ENCODE data around the gene VSIR. TPM values are rescaled to one million over a fixed set of nuclear protein-coding genes. Genes with fewer than 3 reads are reported as not detected.

The VSIR gene
- total RNA-seq, 2 experiments from 2014 or later = 86.2 to 91.4 TPM

DNA sequence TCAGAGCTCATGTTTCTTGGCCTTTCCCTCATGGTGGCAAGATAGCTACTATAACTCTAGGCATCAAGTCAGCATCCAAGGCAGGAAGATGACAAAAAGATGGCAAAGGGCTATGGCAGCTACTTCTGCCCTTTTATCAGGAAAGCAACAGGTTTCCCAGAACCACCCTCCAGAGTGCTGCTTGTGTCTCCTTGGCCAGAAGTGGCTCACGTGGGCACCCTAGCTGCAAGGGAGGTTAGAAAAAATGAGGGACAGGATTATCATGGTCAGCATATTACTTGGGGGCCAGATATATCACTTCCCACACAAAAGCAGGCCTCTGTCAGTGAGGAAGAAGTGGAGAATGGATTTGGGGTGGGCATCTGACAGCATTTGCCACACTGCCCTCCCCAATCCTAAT is 29.5 kb downstream of the VSIR start:
- H3K9me3 ChIP-seq (ENCODE audit: control insufficient read depth in 1 of 2, insufficient read depth in 1 of 2, low read length in 2 of 2) = no peaks in the 10 kb centered on the region
- no peak overlapping the region for H3K4me3 ChIP-seq (ENCODE audit: low read length)
- H3K4me3 Mint-ChIP-seq = no peak overlapping the region
- intact Hi-C loops (cut with DNase I, micrococcal nuclease) = no loop called here
- ChIA-PET CTCF (interaction anchor here (2.0 kb wide), 1 partner anchor 47 kb away, joined by 5 read pairs; no protein-coding TSS in a partner anchor), POLR2A (interaction anchor here (1.0 to 19.3 kb wide), 6 partner anchors 8 to 49 kb away, joined by 3 to 416 read pairs (median 28); partner anchors contain the start of gene VSIR)
- no peaks in the 10 kb centered on the region for H3K36me3 ChIP-seq (ENCODE audit: insufficient read depth, low read length)
- no peaks in the 10 kb centered on the region for H3K9me3 Mint-ChIP-seq
- H3K4me1 Mint-ChIP-seq (ENCODE audit: low read depth) = peaks cover 100% of the 10 kb centered on the region
- TF ChIP-seq, protein P1, sequence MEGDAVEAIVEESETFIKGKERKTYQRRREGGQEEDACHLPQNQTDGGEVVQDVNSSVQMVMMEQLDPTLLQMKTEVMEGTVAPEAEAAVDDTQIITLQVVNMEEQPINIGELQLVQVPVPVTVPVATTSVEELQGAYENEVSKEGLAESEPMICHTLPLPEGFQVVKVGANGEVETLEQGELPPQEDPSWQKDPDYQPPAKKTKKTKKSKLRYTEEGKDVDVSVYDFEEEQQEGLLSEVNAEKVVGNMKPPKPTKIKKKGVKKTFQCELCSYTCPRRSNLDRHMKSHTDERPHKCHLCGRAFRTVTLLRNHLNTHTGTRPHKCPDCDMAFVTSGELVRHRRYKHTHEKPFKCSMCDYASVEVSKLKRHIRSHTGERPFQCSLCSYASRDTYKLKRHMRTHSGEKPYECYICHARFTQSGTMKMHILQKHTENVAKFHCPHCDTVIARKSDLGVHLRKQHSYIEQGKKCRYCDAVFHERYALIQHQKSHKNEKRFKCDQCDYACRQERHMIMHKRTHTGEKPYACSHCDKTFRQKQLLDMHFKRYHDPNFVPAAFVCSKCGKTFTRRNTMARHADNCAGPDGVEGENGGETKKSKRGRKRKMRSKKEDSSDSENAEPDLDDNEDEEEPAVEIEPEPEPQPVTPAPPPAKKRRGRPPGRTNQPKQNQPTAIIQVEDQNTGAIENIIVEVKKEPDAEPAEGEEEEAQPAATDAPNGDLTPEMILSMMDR (IDR thresholded peaks at IDR 0.05) = no peak
- DNase-seq (no peak), ATAC-seq (ENCODE audit: poor library complexity) (no peak)
- H3K27ac Mint-ChIP-seq = peak overlapping the region; percentile 96
- peaks cover 100% of the 10 kb centered on the region for H3K4me1 ChIP-seq (ENCODE audit: insufficient read depth, low read length)
- peak overlapping the region; percentile 60 to 74 for H3K27ac ChIP-seq (ENCODE audit: low read depth in 1 of 2, low read length in 2 of 2)
- H3K27me3 ChIP-seq (ENCODE audit: control insufficient read depth in 1 of 2, insufficient read depth in 2 of 2, low read length in 2 of 2) = no peaks in the 10 kb centered on the region
- peaks cover 5% of the 10 kb centered on the region for H3K36me3 Mint-ChIP-seq (ENCODE audit: low read depth)
- no peaks in the 10 kb centered on the region for H3K27me3 Mint-ChIP-seq

DNA sequence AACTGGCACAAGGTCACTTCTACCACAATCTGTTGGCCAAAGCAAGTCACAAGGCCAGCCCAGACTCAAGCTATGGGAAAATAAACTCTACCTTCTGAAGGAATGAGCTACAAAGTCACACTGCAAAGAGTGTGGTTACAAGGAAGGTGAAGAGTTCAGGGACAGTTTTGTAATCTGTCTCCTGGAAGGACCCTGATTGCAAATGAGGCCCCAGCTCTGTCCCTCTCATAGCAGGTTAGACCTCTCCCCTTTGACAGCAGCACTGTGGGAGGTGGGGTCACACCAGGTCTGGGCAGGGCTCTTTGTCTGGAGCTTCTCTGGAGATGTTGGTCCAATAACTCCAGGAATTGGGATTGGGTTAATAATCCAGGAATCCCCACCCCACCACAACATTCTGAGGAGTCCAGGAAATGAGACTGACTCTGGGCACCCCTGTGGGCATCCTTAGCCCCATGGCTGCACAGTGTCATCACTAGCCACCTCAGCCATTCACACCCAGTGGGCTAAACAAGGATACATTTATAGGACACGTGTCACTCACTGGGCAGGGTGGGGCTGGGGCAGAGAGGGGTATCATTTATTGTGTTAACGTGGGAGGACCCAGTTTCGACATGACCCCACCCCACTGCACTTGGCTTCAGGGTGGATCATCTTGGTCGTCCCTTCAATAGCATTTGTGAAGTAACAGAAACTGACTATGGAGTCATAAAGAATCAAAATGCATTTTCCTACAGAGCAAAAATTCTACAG is 30.1 kb downstream of the VSIR start:
- TF ChIP-seq, protein P1 (IDR thresholded peaks at IDR 0.05) = no peak
- Histone ChIP-seq H3K27ac (ENCODE audit: low read depth in 1 of 2, low read length in 2 of 2) (peak overlapping the region; percentile 60 to 74), H3K4me1 (ENCODE audit: insufficient read depth, low read length) (peaks cover 100% of the 10 kb centered on the region), H3K36me3 (ENCODE audit: insufficient read depth, low read length) (no peaks in the 10 kb centered on the region), H3K27me3 (ENCODE audit: control insufficient read depth in 1 of 2, insufficient read depth in 2 of 2, low read length in 2 of 2) (no peaks in the 10 kb centered on the region), H3K9me3 (ENCODE audit: control insufficient read depth in 1 of 2, insufficient read depth in 1 of 2, low read length in 2 of 2) (no peaks in the 10 kb centered on the region), H3K4me3 (ENCODE audit: low read length) (peak overlapping the region; percentile 8)
- Mint-ChIP-seq H3K36me3 (ENCODE audit: low read depth) (no peaks in the 10 kb centered on the region), H3K9me3 (no peaks in the 10 kb centered on the region), H3K4me3 (peak overlapping the region; percentile 61), H3K27me3 (no peaks in the 10 kb centered on the region), H3K4me1 (ENCODE audit: low read depth) (peaks cover 100% of the 10 kb centered on the region), H3K27ac (peak overlapping the region; percentile 96)
- ChIA-PET CTCF (interaction anchor here (1.4 to 2.1 kb wide), 4 partner anchors 10 to 47 kb away, joined by 3 to 6 read pairs (median 5); partner anchors contain the start of gene VSIR), POLR2A (interaction anchor here (1.0 to 19.3 kb wide), 8 partner anchors 8 to 49 kb away, joined by 3 to 416 read pairs (median 8); partner anchors contain the start of gene VSIR)
- intact Hi-C loops (cut with DNase I, micrococcal nuclease) = no loop called here
- DNase-seq (no peak), ATAC-seq (ENCODE audit: poor library complexity) (no peak)

DNA sequence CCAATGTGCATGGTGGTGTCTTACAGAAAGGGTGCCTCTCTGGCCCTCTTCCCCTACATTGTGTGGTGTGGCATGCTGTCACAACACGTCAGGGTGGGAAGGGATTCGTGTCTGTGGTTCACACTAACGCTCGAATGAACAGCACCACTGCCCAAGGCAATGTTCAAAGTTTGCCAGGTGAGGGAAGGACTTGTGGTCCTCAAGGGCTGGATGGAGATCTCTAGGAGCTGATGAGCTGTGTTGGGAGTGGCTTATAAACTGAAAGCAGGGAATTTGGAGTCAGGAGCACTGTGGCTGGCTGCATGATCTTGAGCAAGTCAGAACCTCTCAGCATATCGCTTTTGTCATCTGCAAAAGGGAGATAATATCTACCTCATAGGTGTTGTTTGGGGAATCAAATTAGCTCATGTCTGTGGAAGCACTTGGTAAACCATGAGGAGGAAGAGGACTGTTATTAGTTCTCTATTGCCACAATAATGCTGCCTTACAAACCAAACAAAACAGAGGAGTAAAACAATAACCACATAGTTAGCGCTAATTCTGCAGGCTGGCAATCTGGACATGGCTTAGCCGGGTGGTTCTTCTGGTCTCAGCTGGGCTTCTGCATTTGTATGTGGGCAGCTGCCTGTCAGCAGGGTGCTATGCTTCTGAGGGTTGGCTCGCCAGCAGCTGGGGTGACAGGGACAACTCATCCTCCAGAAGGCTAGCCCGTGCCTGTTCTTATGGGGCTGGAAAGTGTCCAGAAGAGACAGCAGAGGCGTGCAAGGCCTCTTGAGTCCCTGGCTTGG is 30.8 kb downstream of the VSIR start:
- peak; percentile 61 for ATAC-seq (ENCODE audit: poor library complexity)
- Mint-ChIP-seq H3K4me1 (ENCODE audit: low read depth) (peaks cover 100% of the 10 kb centered on the region), H3K4me3 (peak overlapping the region; percentile 61), H3K36me3 (ENCODE audit: low read depth) (no peaks in the 10 kb centered on the region), H3K27ac (peak overlapping the region; percentile 96), H3K27me3 (no peaks in the 10 kb centered on the region), H3K9me3 (no peaks in the 10 kb centered on the region)
- no peaks in the 10 kb centered on the region for H3K27me3 ChIP-seq (ENCODE audit: control insufficient read depth in 1 of 2, insufficient read depth in 2 of 2, low read length in 2 of 2)
- peak in 4 of 14 experiments; percentile 52 to 61 (median 56) for DNase-seq
- CTCF ChIA-PET = interaction anchor here (1.4 to 2.1 kb wide), 4 partner anchors 9 to 46 kb away, joined by 3 to 6 read pairs (median 5); partner anchors contain the start of gene VSIR
- no peaks in the 10 kb centered on the region for H3K36me3 ChIP-seq (ENCODE audit: insufficient read depth, low read length)
- intact Hi-C loops (cut with DNase I, micrococcal nuclease) = no loop called here
- no peaks in the 10 kb centered on the region for H3K9me3 ChIP-seq (ENCODE audit: control insufficient read depth in 1 of 2, insufficient read depth in 1 of 2, low read length in 2 of 2)
- POLR2A ChIA-PET = interaction anchor here (1.0 to 19.3 kb wide), 8 partner anchors 7 to 48 kb away, joined by 3 to 416 read pairs (median 8); partner anchors contain the start of gene VSIR
- H3K4me1 ChIP-seq (ENCODE audit: insufficient read depth, low read length) = peaks cover 100% of the 10 kb centered on the region
- TF ChIP-seq, protein P1 (IDR thresholded peaks at IDR 0.05) = no peak
- peak overlapping the region; percentile 8 for H3K4me3 ChIP-seq (ENCODE audit: low read length)
- H3K27ac ChIP-seq (ENCODE audit: low read depth in 1 of 2, low read length in 2 of 2) = peak overlapping the region; percentile 42 to 60
